Ovary (tissue), 3 donors: ENCODE data around the gene CYSTM1.

ENCODE experiments used
- EP300 ChIP-seq: sonication (generic); formaldehyde crosslinking; IDR thresholded peaks from one replicate; pipeline ENCODE4 v1.6.1; 2017; ENCODE audit warnings: antibody characterized with exemption
- POLR2A ChIP-seq: fragments of 450-650 bp; IDR thresholded peaks from one replicate; pipeline ENCODE4 v1.6.1; 2017; ENCODE audit warnings: antibody characterized with exemption, mild to moderate bottlenecking, moderate library complexity
- TF ChIP-seq, protein P1 (sequence below), 3 donors: fragments of 450-650 bp in 2 of 3; fragments of 200-600 bp in 1 of 3; IDR thresholded peaks; one replicate each; pipeline versions ENCODE4 v1.5.1 to v1.8.0; 2016 to 2022; ENCODE audit warnings: antibody characterized with exemption in 3 of 3, mild to moderate bottlenecking in 1 of 3
- donor health status: DM: no; HTN: no; CAD: no.

GRCh38 chr5:140221697-140222223 lies 46.8 kb downstream of the CYSTM1 start:
- TF ChIP-seq, protein P1, sequence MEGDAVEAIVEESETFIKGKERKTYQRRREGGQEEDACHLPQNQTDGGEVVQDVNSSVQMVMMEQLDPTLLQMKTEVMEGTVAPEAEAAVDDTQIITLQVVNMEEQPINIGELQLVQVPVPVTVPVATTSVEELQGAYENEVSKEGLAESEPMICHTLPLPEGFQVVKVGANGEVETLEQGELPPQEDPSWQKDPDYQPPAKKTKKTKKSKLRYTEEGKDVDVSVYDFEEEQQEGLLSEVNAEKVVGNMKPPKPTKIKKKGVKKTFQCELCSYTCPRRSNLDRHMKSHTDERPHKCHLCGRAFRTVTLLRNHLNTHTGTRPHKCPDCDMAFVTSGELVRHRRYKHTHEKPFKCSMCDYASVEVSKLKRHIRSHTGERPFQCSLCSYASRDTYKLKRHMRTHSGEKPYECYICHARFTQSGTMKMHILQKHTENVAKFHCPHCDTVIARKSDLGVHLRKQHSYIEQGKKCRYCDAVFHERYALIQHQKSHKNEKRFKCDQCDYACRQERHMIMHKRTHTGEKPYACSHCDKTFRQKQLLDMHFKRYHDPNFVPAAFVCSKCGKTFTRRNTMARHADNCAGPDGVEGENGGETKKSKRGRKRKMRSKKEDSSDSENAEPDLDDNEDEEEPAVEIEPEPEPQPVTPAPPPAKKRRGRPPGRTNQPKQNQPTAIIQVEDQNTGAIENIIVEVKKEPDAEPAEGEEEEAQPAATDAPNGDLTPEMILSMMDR (IDR thresholded peaks at IDR 0.05) = no peak
- no peak for TF ChIP-seq POLR2A
- TF ChIP-seq EP300 = no peak
